Esophagus (tissue), 2 donors: ENCODE results near the gene PAM. TPM values are rescaled to one million over a fixed set of nuclear protein-coding genes. Genes with fewer than 3 reads are reported as not detected.

Experiments used
- H3K27ac ChIP-seq, 2 donors: one replicate each; pipeline ENCODE4 v1.5.1; 2013; ENCODE audit warnings: low read depth in 2 of 2, mild to moderate bottlenecking in 2 of 2, inconsistent platforms in 1 of 2, low read length in 1 of 2, moderate library complexity in 1 of 2
- H3K27me3 ChIP-seq, 2 donors: one replicate each; pipeline ENCODE4 v1.6.1; 2013; ENCODE audit warnings: low read length in 2 of 2, control low read depth in 1 of 2, mild to moderate bottlenecking in 1 of 2; ENCODE audit not compliant: insufficient read depth in 2 of 2, control insufficient read depth in 1 of 2
- H3K36me3 ChIP-seq, 2 donors: one replicate each; pipeline ENCODE4 v1.6.1; 2013; ENCODE audit warnings: low read length in 1 of 2; ENCODE audit not compliant: control insufficient read depth in 2 of 2, insufficient read depth in 2 of 2
- H3K4me1 ChIP-seq, 2 donors: one replicate each; pipeline ENCODE4 v1.6.1; 2013; ENCODE audit warnings: low read length in 1 of 2; ENCODE audit not compliant: control insufficient read depth in 2 of 2, insufficient read depth in 2 of 2
- H3K4me3 ChIP-seq, 2 donors: one replicate each; pipeline ENCODE4 v1.5.1; 2013; ENCODE audit warnings: low read length in 2 of 2, mild to moderate bottlenecking in 2 of 2, low read depth in 1 of 2, moderate library complexity in 1 of 2
- H3K9me3 ChIP-seq, 2 donors: one replicate each; pipeline ENCODE4 v1.6.1; 2013; ENCODE audit warnings: mild to moderate bottlenecking in 2 of 2, low read depth in 1 of 2, low read length in 1 of 2, moderate library complexity in 1 of 2; ENCODE audit not compliant: control insufficient read depth in 2 of 2, insufficient read depth in 1 of 2
- WGBS, 2 donors: extraction: QIAGEN DNeasy Blood & Tissue Kit; methylation state at CpG; one replicate each; pipeline ENCODE4 v1.1.7; 2013; 5-methylcytosine and 5-hydroxymethylcytosine counted together
- polyA plus RNA-seq, 2 donors: library from polyadenylated mRNA; stranded (reverse); fragments of 200-250 nt; gene quantifications; one replicate each; pipeline ENCODE4 v1.2.3, GENCODE V29; 2013
- donor health status: healthy with polysubstance abuse.
- donor health status: Bipolar disorder and iron deficiency.

Gene PAM
- polyA plus RNA-seq, 2 donors = 23.8 to 30.9 TPM

DNA sequence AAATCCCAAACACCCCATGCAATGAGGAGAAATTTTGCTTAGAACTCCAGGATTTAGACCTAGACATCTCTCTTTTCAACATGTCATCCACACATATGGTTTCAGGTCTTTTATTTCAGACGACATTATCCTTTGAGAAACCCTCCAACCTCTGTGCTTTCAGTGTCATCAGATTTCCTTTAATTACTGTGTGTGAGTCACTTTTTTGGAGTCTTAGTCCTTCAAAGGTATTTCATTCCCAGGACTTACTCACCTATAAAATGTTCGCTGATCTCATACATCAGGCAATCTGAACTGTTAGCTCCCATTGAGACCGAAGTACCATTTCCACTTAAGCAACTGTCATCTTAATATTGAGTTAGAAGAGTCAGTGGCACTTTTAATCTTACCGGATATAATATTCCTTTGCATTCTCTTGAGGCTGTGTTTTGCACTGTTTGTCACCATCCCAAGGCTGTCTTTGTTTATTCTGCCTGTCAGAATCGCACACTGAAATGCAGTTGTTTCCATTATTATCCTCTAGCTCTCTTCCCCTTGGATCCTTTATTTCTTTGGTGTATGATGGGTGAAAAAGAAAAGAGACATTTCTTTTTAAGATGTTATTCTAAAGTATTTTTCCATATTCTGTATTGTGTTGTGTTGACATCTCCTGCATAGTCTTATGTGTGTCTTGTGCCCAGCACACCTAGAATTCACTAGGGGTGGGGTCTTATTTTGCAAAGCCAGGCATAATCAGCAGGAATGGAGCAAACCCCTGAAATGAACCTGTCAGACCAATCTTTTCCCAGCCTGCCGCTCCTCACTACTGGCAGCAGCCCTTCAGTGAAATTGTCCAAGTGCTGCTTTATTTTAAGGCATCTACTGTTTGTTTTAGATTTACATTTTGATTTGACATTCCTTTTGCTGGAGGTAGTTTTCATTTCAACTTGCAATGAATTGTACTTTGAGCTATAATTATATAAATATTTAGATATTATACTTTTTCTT is 155.4 kb downstream of the PAM start:
- WGBS, 2 donors = 66 to 77% methylated on average over 6 of the region's 6 CpGs
- Histone ChIP-seq H3K4me3 (no peak overlapping the region), H3K4me1 (no peaks in the 10 kb centered on the region), H3K9me3 (no peaks in the 10 kb centered on the region), H3K36me3 (no peaks in the 10 kb centered on the region), H3K27ac (no peak overlapping the region), H3K27me3 (no peaks in the 10 kb centered on the region)

GRCh38 chr5:102911973-102912372 is 156.9 kb downstream of the PAM start:
- no peaks in the 10 kb centered on the region for H3K36me3 ChIP-seq
- WGBS, 2 donors = 21 to 43% methylated on average over 2 of the region's 2 CpGs
- no peaks in the 10 kb centered on the region for H3K4me1 ChIP-seq
- no peak overlapping the region for H3K4me3 ChIP-seq
- H3K27ac ChIP-seq = no peak overlapping the region
- H3K27me3 ChIP-seq = no peaks in the 10 kb centered on the region
- H3K9me3 ChIP-seq = no peaks in the 10 kb centered on the region

GRCh38 chr5:102916109-102916508 is 161.0 kb downstream of the PAM start:
- no peaks in the 10 kb centered on the region for H3K36me3 ChIP-seq
- H3K27me3 ChIP-seq = no peaks in the 10 kb centered on the region
- no peaks in the 10 kb centered on the region for H3K9me3 ChIP-seq
- H3K4me3 ChIP-seq = no peak overlapping the region
- no peak overlapping the region for H3K27ac ChIP-seq
- no peaks in the 10 kb centered on the region for H3K4me1 ChIP-seq

DNA sequence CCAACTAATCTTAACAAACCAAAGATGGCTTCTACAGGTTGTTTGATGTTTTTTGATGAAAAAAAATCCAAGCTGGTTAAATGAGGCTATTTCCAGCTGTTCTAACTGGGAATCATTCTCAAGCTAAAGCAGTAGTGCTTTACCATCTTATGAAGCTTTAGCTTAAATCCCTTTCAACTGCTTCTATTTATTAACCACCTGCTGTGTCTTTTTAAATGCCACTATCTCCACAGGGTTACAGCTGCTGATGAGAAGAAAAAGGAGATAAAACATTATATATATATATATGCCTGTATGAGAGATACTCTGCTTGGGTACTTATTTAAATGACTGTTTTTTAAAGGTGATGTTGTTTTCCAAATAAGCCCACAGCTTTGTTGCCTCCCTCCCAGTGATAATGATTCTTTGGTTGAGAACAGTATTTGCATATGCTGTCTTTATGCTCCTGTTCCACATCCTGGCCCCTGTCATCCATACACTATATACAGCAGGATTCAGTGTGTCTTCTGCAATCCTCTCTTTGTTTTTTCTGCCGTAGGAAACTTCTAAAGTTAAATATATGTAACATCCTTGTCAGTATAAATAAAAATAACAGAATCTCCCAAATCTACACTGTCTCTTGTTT is 164.0 kb downstream of the PAM start:
- H3K36me3 ChIP-seq = no peaks in the 10 kb centered on the region
- H3K27me3 ChIP-seq = no peaks in the 10 kb centered on the region
- 94 to 97% methylated on average over 1 of the region's 1 CpG for WGBS, 2 donors
- H3K4me3 ChIP-seq = no peak overlapping the region
- H3K4me1 ChIP-seq = no peaks in the 10 kb centered on the region
- no peak overlapping the region for H3K27ac ChIP-seq
- no peaks in the 10 kb centered on the region for H3K9me3 ChIP-seq

- WGBS, 2 donors = 90 to 93% methylated on average over 5 of the region's 5 CpGs
- Histone ChIP-seq H3K27me3 (no peaks in the 10 kb centered on the region), H3K9me3 (no peaks in the 10 kb centered on the region), H3K27ac (no peak overlapping the region), H3K4me3 (no peak overlapping the region), H3K36me3 (no peaks in the 10 kb centered on the region), H3K4me1 (no peaks in the 10 kb centered on the region)
Measured at GRCh38 chr5:102920762-102921161, 165.7 kb downstream of the PAM start.

- H3K27ac ChIP-seq = no peak overlapping the region
- no peaks in the 10 kb centered on the region for H3K36me3 ChIP-seq
- H3K27me3 ChIP-seq = no peaks in the 10 kb centered on the region
- 79 to 82% methylated on average over 1 of the region's 1 CpG for WGBS, 2 donors
- no peak overlapping the region for H3K4me3 ChIP-seq
- no peaks in the 10 kb centered on the region for H3K9me3 ChIP-seq
- H3K4me1 ChIP-seq = no peaks in the 10 kb centered on the region
Measured at GRCh38 chr5:102921341-102922044, 166.4 kb downstream of the PAM start.

GRCh38 chr5:102922111-102922720 is 167.1 kb downstream of the PAM start:
- Histone ChIP-seq H3K27me3 (no peaks in the 10 kb centered on the region), H3K36me3 (peaks cover 0 to 5% of the 10 kb centered on the region in 2 donors), H3K4me3 (no peak overlapping the region), H3K9me3 (no peaks in the 10 kb centered on the region), H3K27ac (no peak overlapping the region), H3K4me1 (no peaks in the 10 kb centered on the region)
- WGBS, 2 donors = 75 to 81% methylated on average over 6 of the region's 6 CpGs

DNA sequence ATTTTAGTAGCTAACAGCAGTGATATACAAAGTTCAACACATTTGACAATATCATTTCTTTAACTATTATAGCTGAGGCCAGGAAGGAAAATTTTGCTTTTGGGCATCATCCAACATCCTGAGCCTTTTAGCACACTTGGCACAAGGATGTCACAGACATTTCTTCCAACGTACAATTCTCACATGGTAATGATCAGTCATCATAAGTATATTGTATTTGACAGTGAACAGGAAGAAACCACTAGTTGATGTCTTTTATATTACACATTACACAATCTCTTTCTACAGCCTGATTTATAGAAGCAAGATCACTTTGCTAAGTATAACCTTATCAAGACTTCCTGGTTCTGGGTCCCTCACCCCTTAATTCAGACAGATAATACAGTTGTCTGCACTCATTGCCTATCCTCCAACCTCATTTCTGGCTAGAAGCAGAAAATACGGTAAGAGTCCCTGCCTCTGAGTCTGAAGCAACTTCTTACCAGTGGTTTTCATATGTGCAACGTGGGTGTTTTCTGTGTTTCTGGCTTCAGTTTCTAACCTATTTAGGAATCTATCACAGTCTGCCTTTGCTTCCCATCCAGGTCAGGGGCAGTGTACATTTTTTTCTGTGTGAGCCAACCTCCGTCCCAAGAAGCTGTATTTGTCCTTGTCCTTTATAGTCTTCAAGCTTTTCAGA is 167.8 kb downstream of the PAM start:
- no peak overlapping the region for H3K27ac ChIP-seq
- H3K9me3 ChIP-seq = no peaks in the 10 kb centered on the region
- peaks cover 0 to 5% of the 10 kb centered on the region in 2 donors for H3K36me3 ChIP-seq
- no peaks in the 10 kb centered on the region for H3K4me1 ChIP-seq
- no peak overlapping the region for H3K4me3 ChIP-seq
- 64 to 65% methylated on average over 4 of the region's 4 CpGs for WGBS, 2 donors
- H3K27me3 ChIP-seq = no peaks in the 10 kb centered on the region

DNA sequence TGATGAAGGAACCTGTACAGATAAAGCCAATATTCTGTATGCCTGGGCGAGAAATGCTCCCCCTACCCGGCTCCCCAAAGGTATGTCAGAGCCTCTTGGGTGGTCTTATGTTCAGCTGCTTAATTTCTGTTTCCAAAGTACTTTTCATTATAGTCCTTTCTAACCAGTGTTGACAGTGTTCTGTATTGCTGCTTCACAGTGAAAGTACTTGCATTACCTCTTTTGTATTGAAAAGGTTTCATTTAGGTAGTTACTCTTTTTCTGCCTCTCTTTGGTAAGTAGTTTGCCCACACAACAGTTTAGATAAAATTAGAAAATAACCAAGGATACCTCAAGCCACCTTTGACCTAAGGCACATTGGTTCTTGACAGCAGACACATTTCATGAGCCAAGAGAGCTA is 169.9 kb downstream of the PAM start:
- H3K36me3 ChIP-seq = peaks cover 0 to 5% of the 10 kb centered on the region in 2 donors
- 85 to 86% methylated on average over 2 of the region's 2 CpGs for WGBS, 2 donors
- H3K4me3 ChIP-seq = no peak overlapping the region
- no peaks in the 10 kb centered on the region for H3K9me3 ChIP-seq
- no peaks in the 10 kb centered on the region for H3K4me1 ChIP-seq
- no peak overlapping the region for H3K27ac ChIP-seq
- no peaks in the 10 kb centered on the region for H3K27me3 ChIP-seq
